Activated gamma-delta T cell treated with Interleukin-2 at 50 U/mL for 16 hours (primary cell): ENCODE results near the gene MEF2C.

Experiments used
- DNase-seq: peaks from one replicate; pipeline ENCODE4 v3.0.0-alpha.2; 2020

The MEF2C gene

GRCh38 chr5:88685591-88686541 lies 197.1 kb downstream of the MEF2C start:
- DNase-seq: no peak

- DNase-seq: no peak
These were observed 199.4 kb downstream of the MEF2C start for GRCh38 chr5:88683506-88684135.

- DNase-seq: no peak
These were observed 200.1 kb downstream of the MEF2C start for GRCh38 chr5:88682881-88683361.

- no peak for DNase-seq
These were observed 200.9 kb downstream of the MEF2C start for GRCh38 chr5:88682131-88682530.

GRCh38 chr5:88681211-88681803 lies 201.7 kb downstream of the MEF2C start:
- no peak for DNase-seq

- DNase-seq: peak; percentile 74
These were observed 202.5 kb downstream of the MEF2C start for GRCh38 chr5:88680253-88681132.

GRCh38 chr5:88679638-88680037 lies 203.3 kb downstream of the MEF2C start:
- no peak for DNase-seq

- DNase-seq: no peak
These were observed 204.1 kb downstream of the MEF2C start for GRCh38 chr5:88678770-88679381.

GRCh38 chr5:88677943-88678769 lies 204.8 kb downstream of the MEF2C start:
- no peak for DNase-seq

- DNase-seq: no peak
These were observed 205.5 kb downstream of the MEF2C start for GRCh38 chr5:88677376-88677895.

- DNase-seq: no peak
These were observed 206.2 kb downstream of the MEF2C start for GRCh38 chr5:88676637-88677375.

GRCh38 chr5:88675708-88676636 lies 207.0 kb downstream of the MEF2C start:
- no peak for DNase-seq

GRCh38 chr5:88675168-88675707 lies 207.7 kb downstream of the MEF2C start:
- DNase-seq: no peak

GRCh38 chr5:88674356-88675167 lies 208.4 kb downstream of the MEF2C start:
- DNase-seq: no peak

GRCh38 chr5:88673253-88674105 lies 209.5 kb downstream of the MEF2C start:
- no peak for DNase-seq

- no peak for DNase-seq
These were observed 210.2 kb downstream of the MEF2C start for GRCh38 chr5:88672644-88673252.
